HepG2 (cell line): ENCODE data around the gene ZNF773. TPM values are rescaled to one million over a fixed set of nuclear protein-coding genes. Genes with fewer than 3 reads are reported as not detected.

Source experiments
- AKAP8 ChIP-seq: sonication (generic); formaldehyde crosslinking; IDR thresholded peaks from 2 replicates; pipeline ENCODE4 v1.5.1; 2020; ENCODE audit warnings: mild to moderate bottlenecking, missing genetic modification reagents
- CREB1 ChIP-seq, 2 experiments: fragments of 450-650 bp in 1 of 2; IDR thresholded peaks; 2 replicates each; pipeline ENCODE4 v1.6.1; 2016 to 2017; ENCODE audit warnings: control low read depth in 1 of 2, mild to moderate bottlenecking in 1 of 2, missing compliant biosample characterization in 1 of 2, missing genetic modification characterization in 1 of 2
- HDAC1 ChIP-seq: sonication (generic); formaldehyde crosslinking; IDR thresholded peaks from 2 replicates; pipeline ENCODE4 v1.5.1; 2020; ENCODE audit warnings: mild to moderate bottlenecking, missing genetic modification reagents
- HMG20A ChIP-seq: IDR thresholded peaks from 2 replicates; pipeline ENCODE4 v1.6.1; 2016; ENCODE audit warnings: borderline replicate concordance
- JUN ChIP-seq: sonication (generic); formaldehyde crosslinking; IDR thresholded peaks from 2 replicates; pipeline ENCODE4 v1.4.0; 2020; ENCODE audit warnings: mild to moderate bottlenecking, missing genetic modification reagents
- NFKB2 ChIP-seq: sonication (generic); formaldehyde crosslinking; IDR thresholded peaks from 2 replicates; pipeline ENCODE4 v1.4.0; 2020; ENCODE audit warnings: missing genetic modification reagents, borderline replicate concordance
- YEATS4 ChIP-seq: sonication (generic); formaldehyde crosslinking; IDR thresholded peaks from 2 replicates; pipeline ENCODE4 v1.4.0; 2020; ENCODE audit warnings: missing genetic modification reagents, borderline replicate concordance
- ZEB1 ChIP-seq: IDR thresholded peaks from 2 replicates; pipeline ENCODE4 v1.6.1; 2012; ENCODE audit warnings: mild to moderate bottlenecking, low read depth, inconsistent platforms; ENCODE audit not compliant: insufficient replicate concordance
- ZNF251 ChIP-seq: sonication (generic); formaldehyde crosslinking; IDR thresholded peaks from 2 replicates; pipeline ENCODE4 v1.9.0; 2021; ENCODE audit warnings: mild to moderate bottlenecking, missing genetic modification reagents
- ZNF660 ChIP-seq: sonication (generic); formaldehyde crosslinking; IDR thresholded peaks from 2 replicates; pipeline ENCODE4 v1.5.1; 2020; ENCODE audit warnings: mild to moderate bottlenecking, low read depth, missing genetic modification reagents, borderline replicate concordance
- ZNF775 ChIP-seq: sonication (generic); formaldehyde crosslinking; IDR thresholded peaks from 2 replicates; pipeline ENCODE4 v1.4.0; 2020; ENCODE audit warnings: missing genetic modification reagents, mild to moderate bottlenecking, moderate library complexity, borderline replicate concordance
- ZNF792 ChIP-seq: IDR thresholded peaks from 2 replicates; pipeline ENCODE4 v1.6.1; 2016
- ZNF83 ChIP-seq: sonication (generic); formaldehyde crosslinking; IDR thresholded peaks from 2 replicates; pipeline ENCODE4 v1.4.0; 2020; ENCODE audit warnings: missing genetic modification reagents, mild to moderate bottlenecking, borderline replicate concordance
- polyA plus RNA-seq, 8 experiments: library from polyadenylated mRNA; depleted of rRNA in 3 of 8; stranded (reverse) in 7 of 8; unstranded in 1 of 8; fragments of >200 nt; fragmentation: Illumina TruSeq in 4 of 8; extraction: Trizol in 4 of 8; gene quantifications; 2 replicates each; pipeline versions ENCODE4 v1.2.1 to v1.2.3, GENCODE V29; 2011 to 2016; ENCODE audit warnings: low read depth in 4 of 8, missing spikeins in 1 of 8, mixed read lengths in 1 of 8; ENCODE audit not compliant: insufficient read depth in 1 of 8
- total RNA-seq, 5 experiments: library from RNA; depleted of rRNA; stranded (reverse); fragments of >200 nt; fragmentation: Illumina TruSeq; extraction: Trizol; gene quantifications; 2 replicates each; pipeline ENCODE4 v1.2.3, GENCODE V29; 2016; ENCODE audit warnings: low read depth in 1 of 5
- TF ChIP-seq, protein P1 (sequence below): IDR thresholded peaks from 2 replicates; pipeline ENCODE4 v1.4.0; 2020; ENCODE audit warnings: mild to moderate bottlenecking, missing genetic modification reagents
- TF ChIP-seq, protein P2 (sequence below): sonication (generic); formaldehyde crosslinking; IDR thresholded peaks from 2 replicates; pipeline ENCODE4 v1.4.0; 2020; ENCODE audit warnings: missing genetic modification reagents, mild to moderate bottlenecking, borderline replicate concordance
- TF ChIP-seq, protein P3 (sequence below): sonication (generic); formaldehyde crosslinking; IDR thresholded peaks from 2 replicates; pipeline ENCODE4 v1.5.1; 2020; ENCODE audit warnings: mild to moderate bottlenecking, missing genetic modification reagents, moderate library complexity
- TF ChIP-seq, protein P4 (sequence below): sonication (generic); formaldehyde crosslinking; IDR thresholded peaks from 2 replicates; pipeline ENCODE4 v1.5.0; 2020; ENCODE audit warnings: mild to moderate bottlenecking, missing genetic modification reagents
- TF ChIP-seq, protein P5 (sequence below): IDR thresholded peaks from 2 replicates; pipeline ENCODE4 v1.6.1; 2016; ENCODE audit warnings: missing compliant biosample characterization, missing genetic modification reagents, borderline replicate concordance

The ZNF773 gene
- total and polyA plus RNA-seq, 2 of the 13 experiments (the other 11 are each of a cell fraction or from before 2014, with no cell fraction given) = 5.7 to 6.7 TPM

DNA sequence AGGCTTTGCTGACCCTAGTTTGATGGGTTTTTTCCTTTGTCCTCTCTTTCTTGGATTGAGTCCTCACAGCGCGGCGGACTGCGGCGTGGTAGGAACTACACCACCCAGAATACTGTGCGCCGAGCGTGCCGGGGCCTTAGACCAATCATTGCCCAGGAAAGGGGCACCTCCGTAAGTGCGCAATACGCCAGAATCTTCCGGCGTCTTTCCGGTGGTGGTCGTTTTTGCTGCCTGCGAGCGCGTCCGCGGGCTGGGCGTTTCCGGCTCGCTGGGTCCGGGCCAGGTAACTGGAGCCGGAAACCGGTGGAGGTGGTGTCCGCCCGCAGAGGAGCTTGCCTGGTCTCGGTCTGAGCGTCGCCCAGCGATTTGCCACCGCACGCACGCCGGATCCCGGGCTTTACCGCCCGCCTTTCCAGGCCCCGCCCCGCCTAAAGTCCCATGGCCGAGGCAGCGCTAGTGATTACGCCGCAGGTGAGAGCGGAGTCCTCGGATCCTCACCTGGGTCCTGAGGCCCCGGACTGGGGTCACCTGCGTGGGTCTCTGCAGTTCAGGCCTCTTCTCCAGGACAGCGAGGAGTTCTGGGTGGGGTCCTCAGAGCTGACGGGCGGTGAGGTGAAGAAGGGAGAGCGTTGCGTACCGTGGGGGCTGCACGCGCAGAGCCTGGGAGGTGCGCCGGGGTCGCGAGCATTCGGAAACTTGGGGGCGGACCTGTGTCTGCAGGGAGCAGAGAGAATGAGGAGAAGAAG, 27.6 kb downstream of the ZNF773 start, which contains the start of gene ZNF549 (continued):
- TF ChIP-seq, protein P1, sequence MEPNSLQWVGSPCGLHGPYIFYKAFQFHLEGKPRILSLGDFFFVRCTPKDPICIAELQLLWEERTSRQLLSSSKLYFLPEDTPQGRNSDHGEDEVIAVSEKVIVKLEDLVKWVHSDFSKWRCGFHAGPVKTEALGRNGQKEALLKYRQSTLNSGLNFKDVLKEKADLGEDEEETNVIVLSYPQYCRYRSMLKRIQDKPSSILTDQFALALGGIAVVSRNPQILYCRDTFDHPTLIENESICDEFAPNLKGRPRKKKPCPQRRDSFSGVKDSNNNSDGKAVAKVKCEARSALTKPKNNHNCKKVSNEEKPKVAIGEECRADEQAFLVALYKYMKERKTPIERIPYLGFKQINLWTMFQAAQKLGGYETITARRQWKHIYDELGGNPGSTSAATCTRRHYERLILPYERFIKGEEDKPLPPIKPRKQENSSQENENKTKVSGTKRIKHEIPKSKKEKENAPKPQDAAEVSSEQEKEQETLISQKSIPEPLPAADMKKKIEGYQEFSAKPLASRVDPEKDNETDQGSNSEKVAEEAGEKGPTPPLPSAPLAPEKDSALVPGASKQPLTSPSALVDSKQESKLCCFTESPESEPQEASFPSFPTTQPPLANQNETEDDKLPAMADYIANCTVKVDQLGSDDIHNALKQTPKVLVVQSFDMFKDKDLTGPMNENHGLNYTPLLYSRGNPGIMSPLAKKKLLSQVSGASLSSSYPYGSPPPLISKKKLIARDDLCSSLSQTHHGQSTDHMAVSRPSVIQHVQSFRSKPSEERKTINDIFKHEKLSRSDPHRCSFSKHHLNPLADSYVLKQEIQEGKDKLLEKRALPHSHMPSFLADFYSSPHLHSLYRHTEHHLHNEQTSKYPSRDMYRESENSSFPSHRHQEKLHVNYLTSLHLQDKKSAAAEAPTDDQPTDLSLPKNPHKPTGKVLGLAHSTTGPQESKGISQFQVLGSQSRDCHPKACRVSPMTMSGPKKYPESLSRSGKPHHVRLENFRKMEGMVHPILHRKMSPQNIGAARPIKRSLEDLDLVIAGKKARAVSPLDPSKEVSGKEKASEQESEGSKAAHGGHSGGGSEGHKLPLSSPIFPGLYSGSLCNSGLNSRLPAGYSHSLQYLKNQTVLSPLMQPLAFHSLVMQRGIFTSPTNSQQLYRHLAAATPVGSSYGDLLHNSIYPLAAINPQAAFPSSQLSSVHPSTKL (CRISPR knock-in tag) = no peak
- TF ChIP-seq YEATS4 = 0 out of 2 replicates have a peak, but pooled peaks have one; percentile 56
- TF ChIP-seq, protein P2, sequence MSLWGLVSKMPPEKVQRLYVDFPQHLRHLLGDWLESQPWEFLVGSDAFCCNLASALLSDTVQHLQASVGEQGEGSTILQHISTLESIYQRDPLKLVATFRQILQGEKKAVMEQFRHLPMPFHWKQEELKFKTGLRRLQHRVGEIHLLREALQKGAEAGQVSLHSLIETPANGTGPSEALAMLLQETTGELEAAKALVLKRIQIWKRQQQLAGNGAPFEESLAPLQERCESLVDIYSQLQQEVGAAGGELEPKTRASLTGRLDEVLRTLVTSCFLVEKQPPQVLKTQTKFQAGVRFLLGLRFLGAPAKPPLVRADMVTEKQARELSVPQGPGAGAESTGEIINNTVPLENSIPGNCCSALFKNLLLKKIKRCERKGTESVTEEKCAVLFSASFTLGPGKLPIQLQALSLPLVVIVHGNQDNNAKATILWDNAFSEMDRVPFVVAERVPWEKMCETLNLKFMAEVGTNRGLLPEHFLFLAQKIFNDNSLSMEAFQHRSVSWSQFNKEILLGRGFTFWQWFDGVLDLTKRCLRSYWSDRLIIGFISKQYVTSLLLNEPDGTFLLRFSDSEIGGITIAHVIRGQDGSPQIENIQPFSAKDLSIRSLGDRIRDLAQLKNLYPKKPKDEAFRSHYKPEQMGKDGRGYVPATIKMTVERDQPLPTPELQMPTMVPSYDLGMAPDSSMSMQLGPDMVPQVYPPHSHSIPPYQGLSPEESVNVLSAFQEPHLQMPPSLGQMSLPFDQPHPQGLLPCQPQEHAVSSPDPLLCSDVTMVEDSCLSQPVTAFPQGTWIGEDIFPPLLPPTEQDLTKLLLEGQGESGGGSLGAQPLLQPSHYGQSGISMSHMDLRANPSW = peak; percentile 63; the same call in 1 of the 2 replicates
- TF ChIP-seq ZNF775 (CRISPR knock-in tag) = no peak
- TF ChIP-seq, protein P3, sequence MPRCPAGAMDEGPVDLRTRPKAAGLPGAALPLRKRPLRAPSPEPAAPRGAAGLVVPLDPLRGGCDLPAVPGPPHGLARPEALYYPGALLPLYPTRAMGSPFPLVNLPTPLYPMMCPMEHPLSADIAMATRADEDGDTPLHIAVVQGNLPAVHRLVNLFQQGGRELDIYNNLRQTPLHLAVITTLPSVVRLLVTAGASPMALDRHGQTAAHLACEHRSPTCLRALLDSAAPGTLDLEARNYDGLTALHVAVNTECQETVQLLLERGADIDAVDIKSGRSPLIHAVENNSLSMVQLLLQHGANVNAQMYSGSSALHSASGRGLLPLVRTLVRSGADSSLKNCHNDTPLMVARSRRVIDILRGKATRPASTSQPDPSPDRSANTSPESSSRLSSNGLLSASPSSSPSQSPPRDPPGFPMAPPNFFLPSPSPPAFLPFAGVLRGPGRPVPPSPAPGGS (CRISPR knock-in tag) = peak; percentile 71
- peak; percentile 88 for TF ChIP-seq HDAC1 (CRISPR knock-in tag)
- TF ChIP-seq JUN (CRISPR knock-in tag) = no peak
- TF ChIP-seq AKAP8 = no peak
- peak; percentile 90 for TF ChIP-seq ZEB1
- TF ChIP-seq, protein P4, sequence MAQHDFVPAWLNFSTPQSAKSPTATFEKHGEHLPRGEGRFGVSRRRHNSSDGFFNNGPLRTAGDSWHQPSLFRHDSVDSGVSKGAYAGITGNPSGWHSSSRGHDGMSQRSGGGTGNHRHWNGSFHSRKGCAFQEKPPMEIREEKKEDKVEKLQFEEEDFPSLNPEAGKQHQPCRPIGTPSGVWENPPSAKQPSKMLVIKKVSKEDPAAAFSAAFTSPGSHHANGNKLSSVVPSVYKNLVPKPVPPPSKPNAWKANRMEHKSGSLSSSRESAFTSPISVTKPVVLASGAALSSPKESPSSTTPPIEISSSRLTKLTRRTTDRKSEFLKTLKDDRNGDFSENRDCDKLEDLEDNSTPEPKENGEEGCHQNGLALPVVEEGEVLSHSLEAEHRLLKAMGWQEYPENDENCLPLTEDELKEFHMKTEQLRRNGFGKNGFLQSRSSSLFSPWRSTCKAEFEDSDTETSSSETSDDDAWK (CRISPR knock-in tag) = no peak
- TF ChIP-seq ZNF660 = no peak
- TF ChIP-seq HMG20A (CRISPR knock-in tag) = no peak
- TF ChIP-seq ZNF83 (CRISPR knock-in tag) = peak; percentile 53; the same call in 1 of the 2 replicates
- TF ChIP-seq, protein P5, sequence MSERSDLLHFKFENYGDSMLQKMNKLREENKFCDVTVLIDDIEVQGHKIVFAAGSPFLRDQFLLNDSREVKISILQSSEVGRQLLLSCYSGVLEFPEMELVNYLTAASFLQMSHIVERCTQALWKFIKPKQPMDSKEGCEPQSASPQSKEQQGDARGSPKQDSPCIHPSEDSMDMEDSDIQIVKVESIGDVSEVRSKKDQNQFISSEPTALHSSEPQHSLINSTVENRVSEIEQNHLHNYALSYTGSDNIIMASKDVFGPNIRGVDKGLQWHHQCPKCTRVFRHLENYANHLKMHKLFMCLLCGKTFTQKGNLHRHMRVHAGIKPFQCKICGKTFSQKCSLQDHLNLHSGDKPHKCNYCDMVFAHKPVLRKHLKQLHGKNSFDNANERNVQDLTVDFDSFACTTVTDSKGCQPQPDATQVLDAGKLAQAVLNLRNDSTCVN (CRISPR knock-in tag) = no peak
- peak; percentile 77; the same call in 1 of the 2 replicates for TF ChIP-seq ZNF792 (CRISPR knock-in tag)
- TF ChIP-seq CREB1 (IDR thresholded peaks at IDR 0.05) = peak; percentile 85
- TF ChIP-seq CREB1 (CRISPR knock-in tag; IDR thresholded peaks at IDR 0.05) = peak; percentile 93
- TF ChIP-seq ZNF251 (CRISPR knock-in tag) = no peak
- TF ChIP-seq NFKB2 (CRISPR knock-in tag) = peak; percentile 61; the same call in 1 of the 2 replicates
